OCI-LY7 (cell line): Measurements from ENCODE around the gene DNHD1.

ENCODE experiments used
- CTCF ChIP-seq: fragments of 200-600 bp; sonication (generic); conservative IDR thresholded peaks from 2 replicates; pipeline ENCODE4 v1.5.1; 2014; ENCODE audit warnings: mild to moderate bottlenecking, antibody characterized with exemption, low read length, moderate library complexity, mixed read lengths
- EZH2phosphoT487 ChIP-seq: fragments of 200-600 bp; sonication (generic); IDR thresholded peaks from 2 replicates; pipeline ENCODE4 v1.6.1; 2018; ENCODE audit warnings: low read depth, borderline replicate concordance, mild to moderate bottlenecking, mixed run types, antibody characterized with exemption, low read length, moderate library complexity, mixed read lengths

GRCh38 chr11:6611092-6611962 is 114.2 kb downstream of the DNHD1 start:
- TF ChIP-seq EZH2phosphoT487: no peak
- no peak for TF ChIP-seq CTCF
